Measurements from ENCODE around the gene DEPDC1.

The DEPDC1 gene

GRCh38 chr1:68433395-68433794 is 63.5 kb downstream of the DEPDC1 start:
- Histone ChIP-seq H4K20me1 (no peaks in the 10 kb centered on the region), H3K36me3 (no peaks in the 10 kb centered on the region), H3K9ac (no peak overlapping the region), H3K4me2 (no peak overlapping the region), H3K27me3 (no peaks in the 10 kb centered on the region), H3K4me3 (no peak overlapping the region), H3K4me1 (peaks cover 0 to 10% (median 0%) of the 10 kb centered on the region in 10 experiments; a peak in 2 of 20 replicates), H3K9me3 (replicated peaks in 1 of 11) (no peaks in the 10 kb centered on the region), H3K27ac (no peak overlapping the region)
- TF ChIP-seq Cebpa-rat (IDR thresholded peaks at IDR 0.05): no peak

- no peak overlapping the region for H3K27ac ChIP-seq
- H3K4me2 ChIP-seq: no peak overlapping the region
- TF ChIP-seq Cebpa-rat (IDR thresholded peaks at IDR 0.05): no peak
- no peak overlapping the region for H3K9ac ChIP-seq
- no peaks in the 10 kb centered on the region for H3K36me3 ChIP-seq
- H3K4me1 ChIP-seq: peaks cover 0 to 10% (median 0%) of the 10 kb centered on the region in 10 experiments; a peak in 2 of 20 replicates
- no peak overlapping the region for H3K4me3 ChIP-seq
- H4K20me1 ChIP-seq: no peaks in the 10 kb centered on the region
- no peaks in the 10 kb centered on the region for H3K9me3 ChIP-seq (replicated peaks in 1 of 11)
- H3K27me3 ChIP-seq: no peaks in the 10 kb centered on the region
Measured at GRCh38 chr1:68431076-68431475, 65.8 kb downstream of the DEPDC1 start.

- no peaks in the 10 kb centered on the region for H3K36me3 ChIP-seq
- no peaks in the 10 kb centered on the region for H4K20me1 ChIP-seq
- peak overlapping the region in 2 of 11 experiments; percentile 4; a peak in 2 of 22 replicates for H3K4me2 ChIP-seq
- H3K9ac ChIP-seq: no peak overlapping the region
- no peaks in the 10 kb centered on the region for H3K27me3 ChIP-seq
- H3K9me3 ChIP-seq (replicated peaks in 1 of 11): no peaks in the 10 kb centered on the region
- no peak overlapping the region for H3K4me3 ChIP-seq
- peaks cover 0 to 10% (median 0%) of the 10 kb centered on the region in 10 experiments; a peak in 2 of 20 replicates for H3K4me1 ChIP-seq
- TF ChIP-seq Cebpa-rat (IDR thresholded peaks at IDR 0.05): no peak
- no peak overlapping the region for H3K27ac ChIP-seq
Measured at GRCh38 chr1:68429233-68429808, 67.6 kb downstream of the DEPDC1 start.

- Histone ChIP-seq H3K4me2 (no peak overlapping the region), H3K9ac (no peak overlapping the region), H3K9me3 (replicated peaks in 1 of 11) (no peaks in the 10 kb centered on the region), H3K36me3 (no peaks in the 10 kb centered on the region), H4K20me1 (no peaks in the 10 kb centered on the region), H3K27ac (no peak overlapping the region), H3K27me3 (no peaks in the 10 kb centered on the region), H3K4me3 (no peak overlapping the region), H3K4me1 (peaks cover 0 to 10% (median 0%) of the 10 kb centered on the region in 10 experiments; a peak in 2 of 20 replicates)
- no peak for TF ChIP-seq Cebpa-rat (IDR thresholded peaks at IDR 0.05)
Measured at GRCh38 chr1:68426594-68426993, 70.3 kb downstream of the DEPDC1 start.
